Neural cell (in vitro differentiated cells): ENCODE results near the gene OBSCN. TPM values are rescaled to one million over a fixed set of nuclear protein-coding genes. Genes with fewer than 3 reads are reported as not detected.

ENCODE experiments used
- H2AFZ ChIP-seq: fragments of 200-600, 300-800 bp; sonication (generic), shearing (Covaris generic); 2 replicates; pipeline ENCODE4 v1.6.0; 2014; ENCODE audit warnings: low read depth, mild to moderate bottlenecking, antibody characterized with exemption, low read length, moderate library complexity
- H3F3A ChIP-seq: fragments of 200-600 bp; shearing (Covaris generic); 2 replicates; pipeline ENCODE4 v1.6.1; 2016; ENCODE audit warnings: mild to moderate bottlenecking, moderate library complexity, mixed read lengths, antibody characterized with exemption, low read length; ENCODE audit not compliant: insufficient read depth, poor library complexity, severe bottlenecking
- H3K27ac ChIP-seq: fragments of 200-600, 300-800 bp; sonication (generic), shearing (Covaris generic); 2 replicates; pipeline ENCODE4 v1.5.1; 2014; ENCODE audit warnings: mild to moderate bottlenecking, low read length, moderate library complexity
- H3K27me3 ChIP-seq: fragments of 300-800, 200-600 bp; sonication (generic), shearing (Covaris generic); 2 replicates; pipeline ENCODE4 v1.6.0; 2014; ENCODE audit warnings: mild to moderate bottlenecking, low read depth, low read length, moderate library complexity; ENCODE audit not compliant: insufficient read depth
- H3K36me3 ChIP-seq: fragments of 300-800, 200-600 bp; sonication (generic), shearing (Covaris generic); 2 replicates; pipeline ENCODE4 v1.5.1; 2014; ENCODE audit warnings: mild to moderate bottlenecking, antibody characterized with exemption, low read length, moderate library complexity; ENCODE audit not compliant: insufficient read depth
- H3K4me2 ChIP-seq: fragments of 300-800, 200-600 bp; sonication (generic), shearing (Covaris generic); 2 replicates; pipeline ENCODE4 v1.6.0; 2014; ENCODE audit warnings: mild to moderate bottlenecking, low read length
- H3K4me3 ChIP-seq: fragments of 300-800, 200-600 bp; sonication (generic), shearing (Covaris generic); 2 replicates; pipeline ENCODE4 v1.5.1; 2014; ENCODE audit warnings: mild to moderate bottlenecking, low read length, moderate library complexity
- H3K79me2 ChIP-seq: fragments of 200-600 bp; shearing (Covaris generic); replicated peaks from 2 replicates; pipeline ENCODE4 v1.6.0; 2014; ENCODE audit warnings: mild to moderate bottlenecking, low read length, moderate library complexity; ENCODE audit not compliant: insufficient read depth
- H3K9ac ChIP-seq: fragments of 300-800, 200-600 bp; sonication (generic), shearing (Covaris generic); 2 replicates; pipeline ENCODE4 v1.6.1; 2016; ENCODE audit warnings: mild to moderate bottlenecking, low read length, mixed read lengths
- H3K9me2 ChIP-seq: fragments of 200-600 bp; shearing (Covaris generic); 2 replicates; pipeline ENCODE4 v1.6.1; 2016; ENCODE audit warnings: mild to moderate bottlenecking, low read length, mixed read lengths; ENCODE audit not compliant: insufficient read depth
- H3K9me3 ChIP-seq: fragments of 200-600, 300-800 bp; sonication (generic), shearing (Covaris generic); 2 replicates; pipeline ENCODE4 v1.6.1; 2016; ENCODE audit warnings: mild to moderate bottlenecking, mixed run types, low read length, moderate library complexity, mixed read lengths
- H4K20me1 ChIP-seq: fragments of 200-600 bp; shearing (Covaris generic); 2 replicates; pipeline ENCODE4 v1.6.1; 2016; ENCODE audit warnings: mild to moderate bottlenecking, mixed run types; ENCODE audit not compliant: insufficient read depth
- EP300 ChIP-seq: fragments of 450-650 bp; conservative IDR thresholded peaks from 2 replicates; pipeline ENCODE4 v1.6.1; 2014; ENCODE audit warnings: antibody characterized with exemption, mild to moderate bottlenecking, moderate library complexity; ENCODE audit not compliant: poor library complexity, severe bottlenecking
- EZH2 ChIP-seq: fragments of 200-600, 300-800 bp; shearing (Covaris generic), sonication (generic); IDR thresholded peaks from 2 replicates; pipeline ENCODE4 v1.6.1; 2014; ENCODE audit warnings: antibody characterized with exemption, low read length, borderline replicate concordance, mild to moderate bottlenecking; ENCODE audit not compliant: insufficient read depth, poor library complexity, severe bottlenecking
- MXI1 ChIP-seq: fragments of 450-650 bp; conservative IDR thresholded peaks from 2 replicates; pipeline ENCODE4 v1.6.1; 2014; ENCODE audit warnings: antibody characterized with exemption, mild to moderate bottlenecking; ENCODE audit not compliant: poor library complexity, severe bottlenecking
- POLR2AphosphoS5 ChIP-seq: IDR thresholded peaks from 2 replicates; pipeline ENCODE4 v1.6.1; 2012
- RAD21 ChIP-seq: fragments of 450-650 bp; conservative IDR thresholded peaks from 2 replicates; pipeline ENCODE4 v1.6.1; 2014; ENCODE audit warnings: antibody characterized with exemption, mild to moderate bottlenecking, moderate library complexity
- SMC3 ChIP-seq: fragments of 450-650 bp; conservative IDR thresholded peaks from 2 replicates; pipeline ENCODE4 v1.6.1; 2014; ENCODE audit warnings: antibody characterized with exemption, mild to moderate bottlenecking, moderate library complexity; ENCODE audit not compliant: poor library complexity
- TAF1 ChIP-seq: IDR thresholded peaks from 2 replicates; pipeline ENCODE4 v1.6.1; 2012; ENCODE audit warnings: low read depth
- polyA plus RNA-seq: library from polyadenylated mRNA; depleted of rRNA; stranded (reverse); fragments of >200 nt; gene quantifications from 2 replicates; pipeline ENCODE4 v1.2.3, GENCODE V29; 2014
- TF ChIP-seq, protein P1 (sequence below): fragments of 450-650 bp; IDR thresholded peaks from 2 replicates; pipeline ENCODE4 v1.5.1; 2014; ENCODE audit warnings: antibody characterized with exemption, mild to moderate bottlenecking, moderate library complexity; ENCODE audit not compliant: poor library complexity, severe bottlenecking
- TF ChIP-seq, protein P2 (sequence below): IDR thresholded peaks from 2 replicates; pipeline ENCODE4 v1.6.1; 2012; ENCODE audit warnings: borderline replicate concordance

Gene OBSCN
- polyA plus RNA-seq, 1 donor from 2014 or later, result 7.2 TPM

DNA sequence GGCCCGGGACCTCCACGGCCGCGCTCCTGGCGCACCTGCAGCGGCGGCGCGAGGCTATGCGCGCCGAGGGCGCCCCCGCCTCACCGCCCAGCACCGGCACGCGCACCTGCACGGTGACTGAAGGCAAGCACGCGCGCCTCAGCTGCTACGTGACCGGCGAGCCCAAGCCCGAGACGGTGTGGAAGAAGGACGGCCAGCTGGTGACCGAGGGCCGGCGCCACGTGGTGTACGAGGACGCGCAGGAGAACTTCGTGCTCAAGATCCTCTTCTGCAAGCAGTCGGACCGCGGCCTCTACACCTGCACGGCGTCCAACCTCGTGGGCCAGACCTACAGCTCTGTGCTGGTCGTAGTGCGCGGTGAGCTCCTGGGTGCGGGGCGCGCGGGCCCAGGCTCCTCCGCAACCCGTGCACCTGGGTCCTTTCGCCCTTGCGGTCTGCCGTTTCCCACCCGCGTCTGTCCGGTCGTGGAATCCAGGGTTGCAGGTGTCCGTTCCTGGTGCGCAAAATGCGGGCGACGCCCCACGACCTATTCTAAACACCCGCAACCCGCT lies 4.6 kb downstream of the OBSCN start:
- TF ChIP-seq, protein P1, sequence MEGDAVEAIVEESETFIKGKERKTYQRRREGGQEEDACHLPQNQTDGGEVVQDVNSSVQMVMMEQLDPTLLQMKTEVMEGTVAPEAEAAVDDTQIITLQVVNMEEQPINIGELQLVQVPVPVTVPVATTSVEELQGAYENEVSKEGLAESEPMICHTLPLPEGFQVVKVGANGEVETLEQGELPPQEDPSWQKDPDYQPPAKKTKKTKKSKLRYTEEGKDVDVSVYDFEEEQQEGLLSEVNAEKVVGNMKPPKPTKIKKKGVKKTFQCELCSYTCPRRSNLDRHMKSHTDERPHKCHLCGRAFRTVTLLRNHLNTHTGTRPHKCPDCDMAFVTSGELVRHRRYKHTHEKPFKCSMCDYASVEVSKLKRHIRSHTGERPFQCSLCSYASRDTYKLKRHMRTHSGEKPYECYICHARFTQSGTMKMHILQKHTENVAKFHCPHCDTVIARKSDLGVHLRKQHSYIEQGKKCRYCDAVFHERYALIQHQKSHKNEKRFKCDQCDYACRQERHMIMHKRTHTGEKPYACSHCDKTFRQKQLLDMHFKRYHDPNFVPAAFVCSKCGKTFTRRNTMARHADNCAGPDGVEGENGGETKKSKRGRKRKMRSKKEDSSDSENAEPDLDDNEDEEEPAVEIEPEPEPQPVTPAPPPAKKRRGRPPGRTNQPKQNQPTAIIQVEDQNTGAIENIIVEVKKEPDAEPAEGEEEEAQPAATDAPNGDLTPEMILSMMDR, result no peak
- TF ChIP-seq MXI1 (no peak), EZH2 (no peak), EP300 (no peak)
- TF ChIP-seq, protein P2, sequence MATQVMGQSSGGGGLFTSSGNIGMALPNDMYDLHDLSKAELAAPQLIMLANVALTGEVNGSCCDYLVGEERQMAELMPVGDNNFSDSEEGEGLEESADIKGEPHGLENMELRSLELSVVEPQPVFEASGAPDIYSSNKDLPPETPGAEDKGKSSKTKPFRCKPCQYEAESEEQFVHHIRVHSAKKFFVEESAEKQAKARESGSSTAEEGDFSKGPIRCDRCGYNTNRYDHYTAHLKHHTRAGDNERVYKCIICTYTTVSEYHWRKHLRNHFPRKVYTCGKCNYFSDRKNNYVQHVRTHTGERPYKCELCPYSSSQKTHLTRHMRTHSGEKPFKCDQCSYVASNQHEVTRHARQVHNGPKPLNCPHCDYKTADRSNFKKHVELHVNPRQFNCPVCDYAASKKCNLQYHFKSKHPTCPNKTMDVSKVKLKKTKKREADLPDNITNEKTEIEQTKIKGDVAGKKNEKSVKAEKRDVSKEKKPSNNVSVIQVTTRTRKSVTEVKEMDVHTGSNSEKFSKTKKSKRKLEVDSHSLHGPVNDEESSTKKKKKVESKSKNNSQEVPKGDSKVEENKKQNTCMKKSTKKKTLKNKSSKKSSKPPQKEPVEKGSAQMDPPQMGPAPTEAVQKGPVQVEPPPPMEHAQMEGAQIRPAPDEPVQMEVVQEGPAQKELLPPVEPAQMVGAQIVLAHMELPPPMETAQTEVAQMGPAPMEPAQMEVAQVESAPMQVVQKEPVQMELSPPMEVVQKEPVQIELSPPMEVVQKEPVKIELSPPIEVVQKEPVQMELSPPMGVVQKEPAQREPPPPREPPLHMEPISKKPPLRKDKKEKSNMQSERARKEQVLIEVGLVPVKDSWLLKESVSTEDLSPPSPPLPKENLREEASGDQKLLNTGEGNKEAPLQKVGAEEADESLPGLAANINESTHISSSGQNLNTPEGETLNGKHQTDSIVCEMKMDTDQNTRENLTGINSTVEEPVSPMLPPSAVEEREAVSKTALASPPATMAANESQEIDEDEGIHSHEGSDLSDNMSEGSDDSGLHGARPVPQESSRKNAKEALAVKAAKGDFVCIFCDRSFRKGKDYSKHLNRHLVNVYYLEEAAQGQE, result no peak
- no peak overlapping the region for H2AFZ ChIP-seq

GRCh38 chr1:228212966-228213844 lies 5.4 kb downstream of the OBSCN start:
- H4K20me1 ChIP-seq, result no peaks in the 10 kb centered on the region
- H2AFZ ChIP-seq, result peak overlapping the region; percentile 76
- no peak overlapping the region for H3K27ac ChIP-seq

More for the DNA sequence above, 4.6 kb downstream of the OBSCN start:
- no peaks in the 10 kb centered on the region for H3F3A ChIP-seq
- H3K79me2 ChIP-seq, result no peaks in the 10 kb centered on the region
- H3K9ac ChIP-seq, result no peak overlapping the region
- no peaks in the 10 kb centered on the region for H4K20me1 ChIP-seq
- H3K27ac ChIP-seq, result no peak overlapping the region
- H3K4me3 ChIP-seq, result peak overlapping the region; percentile 77
- H3K9me2 ChIP-seq, result no peaks in the 10 kb centered on the region
- H3K36me3 ChIP-seq, result no peaks in the 10 kb centered on the region
- no peak overlapping the region for H3K4me2 ChIP-seq
- peaks cover 6% of the 10 kb centered on the region for H3K27me3 ChIP-seq
- H3K9me3 ChIP-seq, result no peaks in the 10 kb centered on the region

More at GRCh38 chr1:228212966-228213844, 5.4 kb downstream of the OBSCN start:
- TF ChIP-seq POLR2AphosphoS5 (peak; percentile 58), TAF1 (no peak), EP300 (no peak), MXI1 (peak; percentile 68), RAD21 (peak; percentile 60), EZH2 (no peak), SMC3 (peak; percentile 70)
- TF ChIP-seq, protein P1, result peak; percentile 77
- TF ChIP-seq, protein P2, result peak; percentile 35
- no peaks in the 10 kb centered on the region for H3K79me2 ChIP-seq
- no peaks in the 10 kb centered on the region for H3K9me3 ChIP-seq
- peaks cover 6% of the 10 kb centered on the region for H3K27me3 ChIP-seq
- H3F3A ChIP-seq, result no peaks in the 10 kb centered on the region
- H3K9ac ChIP-seq, result peak overlapping the region; percentile 67
- peak overlapping the region; percentile 77 for H3K4me3 ChIP-seq
- H3K4me2 ChIP-seq, result peak overlapping the region; percentile 19
- no peaks in the 10 kb centered on the region for H3K9me2 ChIP-seq
- H3K36me3 ChIP-seq, result no peaks in the 10 kb centered on the region
